ENCODE measurements around the gene KRTAP10-1. TPM values are rescaled to one million over a fixed set of nuclear protein-coding genes. Genes with fewer than 3 reads are reported as not detected.
A peak's percentile ranks its signal among the peaks of the same experiment; 100 is the strongest.

The KRTAP10-1 gene
- total RNA-seq, 1 experiment from 2014 or later = not detected

DNA sequence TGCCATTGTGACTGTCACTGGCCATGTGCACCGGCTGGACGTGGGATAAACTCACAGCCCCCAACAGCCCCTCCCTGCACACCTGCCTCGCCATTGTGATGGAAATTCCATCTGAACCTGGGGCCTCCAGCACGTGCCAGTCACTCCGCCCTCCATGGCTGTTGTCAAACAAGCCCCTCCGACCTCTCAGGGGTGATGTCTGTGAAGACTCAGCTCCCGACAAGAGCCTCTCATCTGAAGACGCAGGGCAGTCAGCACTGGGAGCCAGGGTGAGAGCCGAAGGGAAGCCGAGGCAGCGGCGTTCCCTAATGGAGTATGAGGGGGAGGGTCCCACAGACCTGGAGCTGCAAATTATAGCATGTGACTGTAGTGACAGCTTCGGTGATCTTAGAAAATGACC lies 12.7 kb upstream of the KRTAP10-1 start:
- Mint-ChIP-seq H3K27me3 (ENCODE audit: insufficient read depth, unreplicated experiment) (peaks cover 11% of the 10 kb centered on the region), H3K4me3 (ENCODE audit: unreplicated experiment) (no peak overlapping the region), H3K36me3 (ENCODE audit: insufficient read depth, unreplicated experiment) (no peaks in the 10 kb centered on the region), H3K4me1 (ENCODE audit: low read depth, unreplicated experiment) (no peaks in the 10 kb centered on the region), H3K9me3 (ENCODE audit: unreplicated experiment) (peaks cover 4% of the 10 kb centered on the region), H3K27ac (ENCODE audit: unreplicated experiment) (no peak overlapping the region)
- H3K4me3 ChIP-seq (ENCODE audit: low read depth, low read length) = no peak overlapping the region
- BruUV-seq (replicated peaks) = no TSS peak
- TF ChIP-seq, protein P1, sequence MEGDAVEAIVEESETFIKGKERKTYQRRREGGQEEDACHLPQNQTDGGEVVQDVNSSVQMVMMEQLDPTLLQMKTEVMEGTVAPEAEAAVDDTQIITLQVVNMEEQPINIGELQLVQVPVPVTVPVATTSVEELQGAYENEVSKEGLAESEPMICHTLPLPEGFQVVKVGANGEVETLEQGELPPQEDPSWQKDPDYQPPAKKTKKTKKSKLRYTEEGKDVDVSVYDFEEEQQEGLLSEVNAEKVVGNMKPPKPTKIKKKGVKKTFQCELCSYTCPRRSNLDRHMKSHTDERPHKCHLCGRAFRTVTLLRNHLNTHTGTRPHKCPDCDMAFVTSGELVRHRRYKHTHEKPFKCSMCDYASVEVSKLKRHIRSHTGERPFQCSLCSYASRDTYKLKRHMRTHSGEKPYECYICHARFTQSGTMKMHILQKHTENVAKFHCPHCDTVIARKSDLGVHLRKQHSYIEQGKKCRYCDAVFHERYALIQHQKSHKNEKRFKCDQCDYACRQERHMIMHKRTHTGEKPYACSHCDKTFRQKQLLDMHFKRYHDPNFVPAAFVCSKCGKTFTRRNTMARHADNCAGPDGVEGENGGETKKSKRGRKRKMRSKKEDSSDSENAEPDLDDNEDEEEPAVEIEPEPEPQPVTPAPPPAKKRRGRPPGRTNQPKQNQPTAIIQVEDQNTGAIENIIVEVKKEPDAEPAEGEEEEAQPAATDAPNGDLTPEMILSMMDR (IDR thresholded peaks at IDR 0.05; ENCODE audit: insufficient read depth in 1 of 2, low read depth in 1 of 2, low read length in 1 of 2, severe bottlenecking in 1 of 2, unreplicated experiment in 1 of 2) = no peak
- no peaks in the 10 kb centered on the region for H3K36me3 ChIP-seq (ENCODE audit: control insufficient read depth, insufficient read depth, low read length)
- H3K27me3 ChIP-seq (replicated peaks; ENCODE audit: control insufficient read depth, insufficient read depth, low read length) = no peaks in the 10 kb centered on the region; the same call in 1 of the 2 replicates
- DNase-seq = no peak
- no peaks in the 10 kb centered on the region for H3K9me3 ChIP-seq
- intact Hi-C loops (cut with micrococcal nuclease; ENCODE audit: unreplicated experiment) = no loop called here
- ChIA-PET POLR2A (no interaction called here), CTCF (interaction anchor here (0.9 kb wide), 1 partner anchor 12 kb away, joined by 3 read pairs; no protein-coding TSS in a partner anchor)
- 0 out of 2 replicates have a peak, but pooled peaks cover 3% of the 10 kb centered on the region for H3K4me1 ChIP-seq

DNA sequence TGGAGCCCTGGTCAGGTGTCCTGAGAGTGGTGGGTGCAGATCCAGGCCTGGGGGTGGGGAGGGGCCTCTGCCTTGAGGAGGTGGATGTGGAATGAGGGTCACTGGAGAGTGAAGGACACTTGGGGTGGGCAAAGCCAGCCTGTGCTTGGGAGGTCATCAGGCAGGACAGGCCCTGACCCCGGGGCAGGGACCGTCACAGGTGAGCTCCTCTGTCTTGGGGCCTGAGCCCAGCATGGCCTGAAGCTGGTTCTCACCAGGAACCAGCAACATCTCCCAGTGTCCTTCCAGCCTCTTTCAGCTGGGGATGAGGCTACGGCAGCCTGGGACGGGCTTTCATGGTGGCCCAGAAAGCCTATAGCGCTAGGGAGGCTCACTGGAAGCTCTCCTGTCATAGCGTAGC lies 12.1 kb upstream of the KRTAP10-1 start:
- H3K36me3 ChIP-seq (ENCODE audit: control insufficient read depth, insufficient read depth, low read length) = no peaks in the 10 kb centered on the region
- ChIA-PET CTCF (interaction anchor here (0.9 kb wide), 1 partner anchor 11 kb away, joined by 3 read pairs; no protein-coding TSS in a partner anchor), POLR2A (no interaction called here)
- peaks cover 8% of the 10 kb centered on the region for H3K27me3 Mint-ChIP-seq (ENCODE audit: insufficient read depth, unreplicated experiment)
- peaks cover 10% of the 10 kb centered on the region for H3K9me3 Mint-ChIP-seq (ENCODE audit: unreplicated experiment)
- no peak overlapping the region for H3K4me3 ChIP-seq (ENCODE audit: low read depth, low read length)
- no peak overlapping the region for H3K4me3 Mint-ChIP-seq (ENCODE audit: unreplicated experiment)
- no peaks in the 10 kb centered on the region; the same call in 1 of the 2 replicates for H3K27me3 ChIP-seq (replicated peaks; ENCODE audit: control insufficient read depth, insufficient read depth, low read length)
- H3K4me1 ChIP-seq = 0 out of 2 replicates have a peak, but pooled peaks cover 3% of the 10 kb centered on the region
- BruUV-seq (replicated peaks) = no TSS peak
- TF ChIP-seq, protein P1 (IDR thresholded peaks at IDR 0.05; ENCODE audit: insufficient read depth in 1 of 2, low read depth in 1 of 2, low read length in 1 of 2, severe bottlenecking in 1 of 2, unreplicated experiment in 1 of 2) = no peak
- DNase-seq = no peak
- H3K9me3 ChIP-seq = peaks cover 1% of the 10 kb centered on the region; the same call in 1 of the 2 replicates
- no peak overlapping the region for H3K27ac Mint-ChIP-seq (ENCODE audit: unreplicated experiment)
- intact Hi-C loops (cut with micrococcal nuclease; ENCODE audit: unreplicated experiment) = no loop called here
- no peaks in the 10 kb centered on the region for H3K4me1 Mint-ChIP-seq (ENCODE audit: low read depth, unreplicated experiment)
- no peaks in the 10 kb centered on the region for H3K36me3 Mint-ChIP-seq (ENCODE audit: insufficient read depth, unreplicated experiment)

DNA sequence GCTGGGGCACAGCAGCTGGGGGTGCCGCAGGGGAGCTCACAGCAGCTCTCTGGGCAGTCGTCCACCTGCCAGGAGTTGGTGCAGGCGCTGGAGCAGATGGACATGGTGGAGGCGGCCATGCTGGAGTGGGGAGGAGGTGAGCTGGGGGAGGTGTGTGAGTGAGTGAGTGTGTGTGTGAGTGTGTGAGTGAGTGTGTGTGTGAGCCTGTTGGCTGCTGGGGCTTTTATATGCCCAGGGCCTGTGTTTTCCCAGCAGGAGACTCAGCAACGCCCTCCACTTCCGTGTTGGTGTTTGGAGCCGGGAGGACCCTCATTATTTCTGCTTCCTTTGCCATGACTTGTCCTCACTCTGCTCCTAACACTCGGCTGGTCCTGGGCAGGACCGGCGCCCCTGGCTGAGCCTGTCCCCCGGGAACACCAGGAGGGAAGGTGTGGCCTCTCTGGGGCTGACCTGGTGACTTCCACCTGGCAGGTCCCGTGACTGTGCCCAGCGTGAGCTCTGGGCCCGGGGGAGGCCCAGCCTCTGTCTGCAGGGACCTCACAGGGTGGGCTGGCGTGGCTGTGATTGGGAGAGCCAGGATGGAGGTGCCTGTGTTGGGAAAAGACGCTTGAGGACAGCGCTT lies 11.5 kb upstream of the KRTAP10-1 start, which contains the start of gene KRTAP10-2:
Gene KRTAP10-2 (minus strand): TSS at position 166 of the 622 bp plus-strand sequence. CDS start 47 bp downstream, at position 119.
- no peaks in the 10 kb centered on the region; the same call in 1 of the 2 replicates for H3K27me3 ChIP-seq (replicated peaks; ENCODE audit: control insufficient read depth, insufficient read depth, low read length)
- intact Hi-C loops (cut with micrococcal nuclease; ENCODE audit: unreplicated experiment) = no loop called here
- no peak for DNase-seq
- H3K9me3 ChIP-seq = peaks cover 6% of the 10 kb centered on the region
- ChIA-PET CTCF (no interaction called here), POLR2A (no interaction called here)
- Mint-ChIP-seq H3K27ac (ENCODE audit: unreplicated experiment) (peak within 1 kb of the TSS; percentile 59), H3K4me1 (ENCODE audit: low read depth, unreplicated experiment) (no peaks in the 10 kb centered on the region), H3K4me3 (ENCODE audit: unreplicated experiment) (no peak within 1 kb of the TSS), H3K9me3 (ENCODE audit: unreplicated experiment) (peaks cover 17% of the 10 kb centered on the region), H3K36me3 (ENCODE audit: insufficient read depth, unreplicated experiment) (no peaks in the 10 kb centered on the region), H3K27me3 (ENCODE audit: insufficient read depth, unreplicated experiment) (peaks cover 6% of the 10 kb centered on the region)
- TF ChIP-seq, protein P1 (IDR thresholded peaks at IDR 0.05; ENCODE audit: insufficient read depth in 1 of 2, low read depth in 1 of 2, low read length in 1 of 2, severe bottlenecking in 1 of 2, unreplicated experiment in 1 of 2) = no peak
- H3K36me3 ChIP-seq (ENCODE audit: control insufficient read depth, insufficient read depth, low read length) = no peaks in the 10 kb centered on the region
- H3K4me1 ChIP-seq = 0 out of 2 replicates have a peak, but pooled peaks cover 3% of the 10 kb centered on the region
- no peak within 1 kb of the TSS for H3K4me3 ChIP-seq (ENCODE audit: low read depth, low read length)
- no TSS peak for BruUV-seq (replicated peaks)
